Smooth muscle cell (in vitro differentiated cells): Measurements from ENCODE around the gene TTC19. TPM values are rescaled to one million over a fixed set of nuclear protein-coding genes. Genes with fewer than 3 reads are reported as not detected.

Experiments used
- DNase-seq: peaks from one replicate; lab custom pipeline; 2025; ENCODE audit not compliant: unreplicated experiment; lab: John Stamatoyannopoulos, UW
- H2AFZ ChIP-seq: fragments of 200-600 bp; sonication (generic); 2 replicates; pipeline ENCODE4 v1.6.0; 2016; ENCODE audit warnings: antibody characterized with exemption, low read depth, mild to moderate bottlenecking
- H3F3A ChIP-seq: fragments of 200-600 bp; sonication (generic); 2 replicates; pipeline ENCODE4 v1.6.0; 2017; ENCODE audit warnings: antibody characterized with exemption, low read depth
- H3K27ac ChIP-seq: fragments of 200-600 bp; sonication (generic); 2 replicates; pipeline ENCODE4 v1.5.1; 2016; ENCODE audit warnings: low read depth, mild to moderate bottlenecking
- H3K27me3 ChIP-seq: fragments of 200-600 bp; sonication (generic); 2 replicates; pipeline ENCODE4 v1.6.1; 2016; ENCODE audit warnings: low read depth, mild to moderate bottlenecking
- H3K36me3 ChIP-seq: fragments of 200-600 bp; sonication (generic); 2 replicates; pipeline ENCODE4 v1.5.1; 2016; ENCODE audit warnings: low read depth
- H3K4me1 ChIP-seq: fragments of 200-600 bp; sonication (generic); 2 replicates; pipeline ENCODE4 v1.5.1; 2016; ENCODE audit warnings: low read depth
- H3K4me2 ChIP-seq: fragments of 200-600 bp; sonication (generic); 2 replicates; pipeline ENCODE4 v1.6.0; 2016; ENCODE audit warnings: mild to moderate bottlenecking
- H3K4me3 ChIP-seq: fragments of 200-600 bp; sonication (generic); 2 replicates; pipeline ENCODE4 v1.5.1; 2016; ENCODE audit warnings: mild to moderate bottlenecking
- H3K79me2 ChIP-seq: fragments of 200-600 bp; sonication (generic); 2 replicates; pipeline ENCODE4 v1.6.0; 2016; ENCODE audit warnings: low read depth, mild to moderate bottlenecking
- H3K9ac ChIP-seq: fragments of 200-600 bp; sonication (generic); 2 replicates; pipeline ENCODE4 v1.6.0; 2016; ENCODE audit warnings: low read depth
- H3K9me3 ChIP-seq: fragments of 200-600 bp; sonication (generic); replicated peaks from 2 replicates; pipeline ENCODE4 v1.5.1; 2016; ENCODE audit warnings: low read depth
- H4K20me1 ChIP-seq: fragments of 200-600 bp; sonication (generic); 2 replicates; pipeline ENCODE4 v1.6.0; 2016; ENCODE audit warnings: low read depth
- WGBS: methylation state at CpG from one replicate; pipeline ENCODE4 v1.1.7; 2016; ENCODE audit warnings: low lambda C conversion rate; 5-methylcytosine and 5-hydroxymethylcytosine counted together
- polyA plus RNA-seq: library from polyadenylated mRNA; unstranded; fragments of >200 nt; fragmentation: Nextera tagmentation; extraction: Ambion mirVana; gene quantifications from 2 replicates; pipeline ENCODE4 v1.2.1, GENCODE V29; 2016
- total RNA-seq: library from RNA; depleted of rRNA; stranded (reverse); fragments of >200 nt; gene quantifications from 2 replicates; pipeline ENCODE4 v1.2.3, GENCODE V29; 2014
- TF ChIP-seq, protein P1 (sequence below): fragments of 200-600 bp; sonication (generic); IDR thresholded peaks from 2 replicates; pipeline ENCODE4 v1.5.1; 2017; ENCODE audit warnings: borderline replicate concordance, mild to moderate bottlenecking, antibody characterized with exemption; ENCODE audit not compliant: insufficient read depth, poor library complexity, severe bottlenecking

TTC19 gene
- total and polyA plus RNA-seq, 2 experiments from 2014 or later = 17.4 to 38.7 TPM

- H3K27ac ChIP-seq = no peak overlapping the region
These were observed 46.5 kb upstream of the TTC19 start for GRCh38 chr17:15952916-15953790.

GRCh38 chr17:15954222-15954621 lies 45.4 kb upstream of the TTC19 start:
- H3K27ac ChIP-seq = no peak overlapping the region
- H3F3A ChIP-seq = peaks cover 5% of the 10 kb centered on the region
- H2AFZ ChIP-seq = no peak overlapping the region
- peaks cover 53% of the 10 kb centered on the region for H4K20me1 ChIP-seq
- 70% methylated on average over 5 of the region's 5 CpGs for WGBS
- no peaks in the 10 kb centered on the region for H3K4me1 ChIP-seq
- peaks cover 6% of the 10 kb centered on the region for H3K79me2 ChIP-seq
- TF ChIP-seq, protein P1, sequence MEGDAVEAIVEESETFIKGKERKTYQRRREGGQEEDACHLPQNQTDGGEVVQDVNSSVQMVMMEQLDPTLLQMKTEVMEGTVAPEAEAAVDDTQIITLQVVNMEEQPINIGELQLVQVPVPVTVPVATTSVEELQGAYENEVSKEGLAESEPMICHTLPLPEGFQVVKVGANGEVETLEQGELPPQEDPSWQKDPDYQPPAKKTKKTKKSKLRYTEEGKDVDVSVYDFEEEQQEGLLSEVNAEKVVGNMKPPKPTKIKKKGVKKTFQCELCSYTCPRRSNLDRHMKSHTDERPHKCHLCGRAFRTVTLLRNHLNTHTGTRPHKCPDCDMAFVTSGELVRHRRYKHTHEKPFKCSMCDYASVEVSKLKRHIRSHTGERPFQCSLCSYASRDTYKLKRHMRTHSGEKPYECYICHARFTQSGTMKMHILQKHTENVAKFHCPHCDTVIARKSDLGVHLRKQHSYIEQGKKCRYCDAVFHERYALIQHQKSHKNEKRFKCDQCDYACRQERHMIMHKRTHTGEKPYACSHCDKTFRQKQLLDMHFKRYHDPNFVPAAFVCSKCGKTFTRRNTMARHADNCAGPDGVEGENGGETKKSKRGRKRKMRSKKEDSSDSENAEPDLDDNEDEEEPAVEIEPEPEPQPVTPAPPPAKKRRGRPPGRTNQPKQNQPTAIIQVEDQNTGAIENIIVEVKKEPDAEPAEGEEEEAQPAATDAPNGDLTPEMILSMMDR = no peak
- H3K4me2 ChIP-seq = no peak overlapping the region
- H3K9ac ChIP-seq = no peak overlapping the region
- H3K4me3 ChIP-seq = no peak overlapping the region
- no peaks in the 10 kb centered on the region for H3K36me3 ChIP-seq
- DNase-seq = no peak
- no peaks in the 10 kb centered on the region for H3K9me3 ChIP-seq
- H3K27me3 ChIP-seq = no peaks in the 10 kb centered on the region

More at GRCh38 chr17:15952916-15953790, 46.5 kb upstream of the TTC19 start:
- peaks cover 44% of the 10 kb centered on the region for H4K20me1 ChIP-seq
- no peaks in the 10 kb centered on the region for H3F3A ChIP-seq
- H3K4me3 ChIP-seq = no peak overlapping the region
- no peak overlapping the region for H3K4me2 ChIP-seq
- H3K79me2 ChIP-seq = peaks cover 16% of the 10 kb centered on the region
- H3K9me3 ChIP-seq = no peaks in the 10 kb centered on the region
- no peaks in the 10 kb centered on the region for H3K36me3 ChIP-seq
- H2AFZ ChIP-seq = no peak overlapping the region
- H3K4me1 ChIP-seq = no peaks in the 10 kb centered on the region
- H3K9ac ChIP-seq = no peak overlapping the region
- no peak for DNase-seq
- TF ChIP-seq, protein P1 = no peak
- H3K27me3 ChIP-seq = no peaks in the 10 kb centered on the region
- whole genome bisulfite sequencing = 81% methylated on average over 22 of the region's 22 CpGs

- Histone ChIP-seq H3K36me3 (no peaks in the 10 kb centered on the region), H3F3A (peaks cover 5% of the 10 kb centered on the region), H4K20me1 (peaks cover 50% of the 10 kb centered on the region), H3K27ac (no peak overlapping the region), H3K4me3 (no peak overlapping the region), H3K9ac (no peak overlapping the region), H2AFZ (no peak overlapping the region), H3K27me3 (no peaks in the 10 kb centered on the region), H3K4me1 (no peaks in the 10 kb centered on the region), H3K9me3 (no peaks in the 10 kb centered on the region), H3K79me2 (peaks cover 5% of the 10 kb centered on the region), H3K4me2 (peak overlapping the region; percentile 11)
- TF ChIP-seq, protein P1 = no peak
- no peak for DNase-seq
- WGBS = 65% methylated on average over 14 of the region's 14 CpGs
These were observed 43.7 kb upstream of the TTC19 start for GRCh38 chr17:15955793-15956541.
